ENCODE data around the gene PLCD1. TPM values are rescaled to one million over a fixed set of nuclear protein-coding genes. Genes with fewer than 3 reads are reported as not detected.

Gene PLCD1
- total RNA-seq, 2 experiments from 2014 or later = 6.2 to 8.2 TPM

GRCh38 chr3:37964716-37965115, 64.7 kb downstream of the PLCD1 start:
- TF ChIP-seq, protein P1, sequence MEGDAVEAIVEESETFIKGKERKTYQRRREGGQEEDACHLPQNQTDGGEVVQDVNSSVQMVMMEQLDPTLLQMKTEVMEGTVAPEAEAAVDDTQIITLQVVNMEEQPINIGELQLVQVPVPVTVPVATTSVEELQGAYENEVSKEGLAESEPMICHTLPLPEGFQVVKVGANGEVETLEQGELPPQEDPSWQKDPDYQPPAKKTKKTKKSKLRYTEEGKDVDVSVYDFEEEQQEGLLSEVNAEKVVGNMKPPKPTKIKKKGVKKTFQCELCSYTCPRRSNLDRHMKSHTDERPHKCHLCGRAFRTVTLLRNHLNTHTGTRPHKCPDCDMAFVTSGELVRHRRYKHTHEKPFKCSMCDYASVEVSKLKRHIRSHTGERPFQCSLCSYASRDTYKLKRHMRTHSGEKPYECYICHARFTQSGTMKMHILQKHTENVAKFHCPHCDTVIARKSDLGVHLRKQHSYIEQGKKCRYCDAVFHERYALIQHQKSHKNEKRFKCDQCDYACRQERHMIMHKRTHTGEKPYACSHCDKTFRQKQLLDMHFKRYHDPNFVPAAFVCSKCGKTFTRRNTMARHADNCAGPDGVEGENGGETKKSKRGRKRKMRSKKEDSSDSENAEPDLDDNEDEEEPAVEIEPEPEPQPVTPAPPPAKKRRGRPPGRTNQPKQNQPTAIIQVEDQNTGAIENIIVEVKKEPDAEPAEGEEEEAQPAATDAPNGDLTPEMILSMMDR (IDR thresholded peaks at IDR 0.05) = no peak
- no peak overlapping the region for H3K4me3 Mint-ChIP-seq
- H3K27me3 Mint-ChIP-seq = no peaks in the 10 kb centered on the region
- no peaks in the 10 kb centered on the region for H3K36me3 Mint-ChIP-seq (ENCODE audit: low read depth)
- no peak for ATAC-seq
- H3K27ac Mint-ChIP-seq = no peak overlapping the region
- DNase-seq = no peak
- ChIA-PET POLR2A (no interaction called here), CTCF (interaction anchor here (0.6 to 10.8 kb wide), 6 partner anchors 11 to 125 kb away, joined by 3 to 65 read pairs (median 11); no protein-coding TSS in a partner anchor)
- no peaks in the 10 kb centered on the region for H3K9me3 Mint-ChIP-seq
- intact Hi-C loops (cut with micrococcal nuclease) = no loop called here
- H3K4me1 Mint-ChIP-seq (ENCODE audit: low read depth) = no peaks in the 10 kb centered on the region

- CTCF ChIA-PET = interaction anchor here (0.6 to 10.8 kb wide), 4 partner anchors 11 to 125 kb away, joined by 3 to 65 read pairs (median 12); no protein-coding TSS in a partner anchor
- intact Hi-C loops (cut with micrococcal nuclease) = no loop called here
- ATAC-seq = no peak
- Mint-ChIP-seq H3K4me3 (no peak overlapping the region), H3K27ac (no peak overlapping the region), H3K9me3 (no peaks in the 10 kb centered on the region), H3K27me3 (no peaks in the 10 kb centered on the region), H3K4me1 (ENCODE audit: low read depth) (no peaks in the 10 kb centered on the region), H3K36me3 (ENCODE audit: low read depth) (no peaks in the 10 kb centered on the region)
- POLR2A ChIA-PET = no interaction called here
- TF ChIP-seq, protein P1 (IDR thresholded peaks at IDR 0.05) = no peak
- DNase-seq = no peak
Measured at GRCh38 chr3:37964146-37964545, 65.3 kb downstream of the PLCD1 start.

DNA sequence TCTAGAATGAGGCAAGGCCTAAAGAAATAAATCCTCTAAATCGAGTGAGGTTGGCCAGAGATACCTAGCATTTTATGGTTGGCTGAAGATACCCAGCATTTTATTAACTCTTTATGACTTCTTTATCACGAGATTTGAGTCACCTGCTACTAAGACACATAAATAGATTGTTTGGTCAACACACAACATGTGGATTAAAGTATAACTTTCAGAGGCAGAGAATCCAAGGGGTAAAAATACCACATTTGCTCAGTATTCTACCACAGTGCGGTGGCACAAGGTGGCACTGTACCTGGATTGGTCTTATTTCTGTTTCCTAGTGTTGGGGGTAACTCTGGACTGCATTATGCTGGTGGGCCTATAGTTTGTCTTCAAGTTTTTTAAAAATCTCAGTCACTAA, 65.8 kb downstream of the PLCD1 start:
- ChIA-PET POLR2A (no interaction called here), CTCF (interaction anchor here (0.6 to 10.8 kb wide), 3 partner anchors 12 to 124 kb away, joined by 3 to 65 read pairs (median 3); no protein-coding TSS in a partner anchor)
- no peaks in the 10 kb centered on the region for H3K4me1 Mint-ChIP-seq (ENCODE audit: low read depth)
- H3K9me3 Mint-ChIP-seq = no peaks in the 10 kb centered on the region
- H3K4me3 Mint-ChIP-seq = no peak overlapping the region
- intact Hi-C loops (cut with micrococcal nuclease) = no loop called here
- DNase-seq (no peak), ATAC-seq (no peak)
- H3K27me3 Mint-ChIP-seq = no peaks in the 10 kb centered on the region
- no peak overlapping the region for H3K27ac Mint-ChIP-seq
- H3K36me3 Mint-ChIP-seq (ENCODE audit: low read depth) = no peaks in the 10 kb centered on the region
- TF ChIP-seq, protein P1 (IDR thresholded peaks at IDR 0.05) = no peak

GRCh38 chr3:37963016-37963415, 66.4 kb downstream of the PLCD1 start:
- Mint-ChIP-seq H3K36me3 (ENCODE audit: low read depth) (no peaks in the 10 kb centered on the region), H3K27me3 (no peaks in the 10 kb centered on the region), H3K4me1 (ENCODE audit: low read depth) (no peaks in the 10 kb centered on the region), H3K27ac (no peak overlapping the region), H3K4me3 (no peak overlapping the region), H3K9me3 (no peaks in the 10 kb centered on the region)
- no peak for ATAC-seq
- intact Hi-C loops (cut with micrococcal nuclease) = no loop called here
- POLR2A ChIA-PET = no interaction called here
- TF ChIP-seq, protein P1 (IDR thresholded peaks at IDR 0.05) = no peak
- CTCF ChIA-PET = interaction anchor here (10.8 kb wide), 1 partner anchor 12 kb away, joined by 65 read pairs; no protein-coding TSS in a partner anchor
- no peak for DNase-seq

DNA sequence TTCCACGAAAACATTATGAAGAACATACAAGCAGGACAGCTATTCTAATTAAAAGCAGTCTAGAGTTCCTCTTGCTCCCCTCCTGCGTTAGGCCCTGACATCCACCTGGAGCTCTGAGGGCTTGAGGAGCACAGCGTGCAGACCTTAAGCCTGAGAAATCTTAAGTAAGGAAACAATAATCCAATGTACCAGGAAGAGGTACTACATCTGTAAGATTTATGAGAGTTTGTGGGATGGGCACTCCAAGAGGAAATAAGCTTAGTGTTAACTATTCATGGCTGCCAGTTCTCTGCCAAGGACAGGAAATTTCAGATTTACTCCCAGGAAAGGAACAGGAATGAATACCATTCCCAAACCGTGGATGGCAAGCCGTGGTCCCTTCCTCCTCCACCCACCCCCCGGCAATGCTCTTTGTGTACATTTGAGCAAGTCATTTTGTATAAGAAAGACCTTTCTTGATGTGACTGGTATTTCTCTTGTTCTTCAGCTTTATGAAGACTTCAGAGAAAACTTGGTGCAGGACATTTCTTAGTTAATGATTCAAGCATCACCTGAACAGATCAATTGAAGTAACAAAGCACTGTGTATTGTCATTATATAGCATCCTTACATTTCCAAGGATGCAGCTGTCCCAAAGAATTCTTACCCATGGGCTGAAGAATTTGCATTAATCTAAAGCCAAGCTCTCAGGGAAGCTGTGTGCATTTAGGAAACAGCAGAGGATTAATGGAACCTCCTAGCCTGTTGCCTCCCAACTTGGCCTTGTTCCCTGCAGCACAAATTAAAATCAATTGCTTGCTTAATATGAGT, 67.6 kb downstream of the PLCD1 start:
- H3K36me3 Mint-ChIP-seq (ENCODE audit: low read depth) = no peaks in the 10 kb centered on the region
- H3K27ac Mint-ChIP-seq = no peak overlapping the region
- no peaks in the 10 kb centered on the region for H3K9me3 Mint-ChIP-seq
- POLR2A ChIA-PET = interaction anchor here (1.0 kb wide), 1 partner anchor 51 kb away, joined by 3 read pairs; no protein-coding TSS in a partner anchor
- intact Hi-C loops (cut with micrococcal nuclease) = no loop called here
- no peaks in the 10 kb centered on the region for H3K27me3 Mint-ChIP-seq
- H3K4me1 Mint-ChIP-seq (ENCODE audit: low read depth) = peaks cover 9% of the 10 kb centered on the region
- ATAC-seq = no peak
- DNase-seq = no peak
- no peak overlapping the region for H3K4me3 Mint-ChIP-seq
- TF ChIP-seq, protein P1 (IDR thresholded peaks at IDR 0.05) = no peak
- CTCF ChIA-PET = interaction anchor here (1.4 to 10.8 kb wide), 3 partner anchors 9 to 28 kb away, joined by 3 to 65 read pairs (median 4); partner anchors contain the start of gene VILL
